ENCODE data around the gene EMILIN2.

GRCh38 chr18:2839202-2839601 lies 7.6 kb upstream of the EMILIN2 start:
- TF ChIP-seq EZH2 (IDR thresholded peaks at IDR 0.05; ENCODE audit: low read depth) = no peak
- TF ChIP-seq CTCF (conservative IDR thresholded peaks at IDR 0.05) = no peak

Data from PC-9 (cell line).